Measurements from ENCODE around the gene CERS5. TPM values are rescaled to one million over a fixed set of nuclear protein-coding genes. Genes with fewer than 3 reads are reported as not detected.

CERS5 gene
- polyA plus RNA-seq (2011; rRNA removed) (76.1 and 83.3 TPM in 2 replicates), polyA minus RNA-seq (2011; rRNA and poly(A)+ RNA removed) (77.9 and 80.7 TPM in 2 replicates)

- POLR2A ChIA-PET, result interaction anchor here (0.5 to 2.2 kb wide), 13 partner anchors 14 to 425 kb away, joined by 3 to 33 read pairs (median 4); partner anchors contain the start of genes COX14 and SMARCD1
- H3K27me3 ChIP-seq (ENCODE audit: control insufficient read depth, insufficient read depth, low read length), result no peaks in the 10 kb centered on the region
- peaks cover 22% of the 10 kb centered on the region for H3K9me3 ChIP-seq (ENCODE audit: control insufficient read depth, insufficient read depth, low read length)
- peak; percentile 96 for DNase-seq (ENCODE audit: low read depth, low spot score)
- no peak for TF ChIP-seq CTCF (IDR thresholded peaks at IDR 0.05; ENCODE audit: low read depth, low read length)
- H3K4me3 ChIP-seq (ENCODE audit: low read depth, low read length), result peak within 1 kb of the TSS; percentile 87
- H3K27ac ChIP-seq (ENCODE audit: low read depth, low read length), result peak within 1 kb of the TSS; percentile 89
- CTCF ChIA-PET, result interaction anchor here (0.6 to 2.3 kb wide), 7 partner anchors 9 to 705 kb away, joined by 3 to 11 read pairs (median 4); partner anchors contain the start of gene COX14
These were observed at the start of gene CERS5 for GRCh38 chr12:50167049-50167828. Gene CERS5 (minus strand): TSS chr12:50167369. CDS start chr12:50167297, 72 bp downstream.

- Histone ChIP-seq H3K4me3 (ENCODE audit: low read depth, low read length) (no peak overlapping the region), H3K27me3 (ENCODE audit: control insufficient read depth, insufficient read depth, low read length) (no peaks in the 10 kb centered on the region), H3K27ac (ENCODE audit: low read depth, low read length) (no peak overlapping the region), H3K9me3 (ENCODE audit: control insufficient read depth, insufficient read depth, low read length) (no peaks in the 10 kb centered on the region)
- CTCF ChIA-PET, result no interaction called here
- no peak for TF ChIP-seq CTCF (IDR thresholded peaks at IDR 0.05; ENCODE audit: low read depth, low read length)
- no peak for DNase-seq (ENCODE audit: low read depth, low spot score)
- POLR2A ChIA-PET, result no interaction called here
These were observed 47.9 kb upstream of the CERS5 start for GRCh38 chr12:50215033-50215432.

GRCh38 chr12:50214018-50214417, 46.8 kb upstream of the CERS5 start:
- Histone ChIP-seq H3K9me3 (ENCODE audit: control insufficient read depth, insufficient read depth, low read length) (no peaks in the 10 kb centered on the region), H3K27ac (ENCODE audit: low read depth, low read length) (no peak overlapping the region), H3K27me3 (ENCODE audit: control insufficient read depth, insufficient read depth, low read length) (no peaks in the 10 kb centered on the region), H3K4me3 (ENCODE audit: low read depth, low read length) (no peak overlapping the region)
- CTCF ChIA-PET, result interaction anchor here (0.6 kb wide), 2 partner anchors 102 to 246 kb away, joined by 3 to 5 read pairs; no protein-coding TSS in a partner anchor
- TF ChIP-seq CTCF (IDR thresholded peaks at IDR 0.05; ENCODE audit: low read depth, low read length), result no peak
- POLR2A ChIA-PET, result no interaction called here
- no peak for DNase-seq (ENCODE audit: low read depth, low spot score)

GRCh38 chr12:50213439-50213838, 46.3 kb upstream of the CERS5 start:
- TF ChIP-seq CTCF (IDR thresholded peaks at IDR 0.05; ENCODE audit: low read depth, low read length), result no peak
- no peak for DNase-seq (ENCODE audit: low read depth, low spot score)
- Histone ChIP-seq H3K9me3 (ENCODE audit: control insufficient read depth, insufficient read depth, low read length) (no peaks in the 10 kb centered on the region), H3K27ac (ENCODE audit: low read depth, low read length) (no peak overlapping the region), H3K4me3 (ENCODE audit: low read depth, low read length) (no peak overlapping the region), H3K27me3 (ENCODE audit: control insufficient read depth, insufficient read depth, low read length) (no peaks in the 10 kb centered on the region)
- CTCF ChIA-PET, result interaction anchor here (0.9 kb wide), 1 partner anchor 247 kb away, joined by 3 read pairs; no protein-coding TSS in a partner anchor
- POLR2A ChIA-PET, result no interaction called here

- H3K27ac ChIP-seq (ENCODE audit: low read depth, low read length), result no peak overlapping the region
- H3K4me3 ChIP-seq (ENCODE audit: low read depth, low read length), result no peak overlapping the region
- POLR2A ChIA-PET, result interaction anchor here (0.5 to 1.1 kb wide), 2 partner anchors 9 to 91 kb away, joined by 5 read pairs; no protein-coding TSS in a partner anchor
- H3K27me3 ChIP-seq (ENCODE audit: control insufficient read depth, insufficient read depth, low read length), result no peaks in the 10 kb centered on the region
- no peaks in the 10 kb centered on the region for H3K9me3 ChIP-seq (ENCODE audit: control insufficient read depth, insufficient read depth, low read length)
- DNase-seq (ENCODE audit: low read depth, low spot score), result no peak
- no peak for TF ChIP-seq CTCF (IDR thresholded peaks at IDR 0.05; ENCODE audit: low read depth, low read length)
- CTCF ChIA-PET, result interaction anchor here (1.2 to 3.2 kb wide), 2 partner anchors 36 to 102 kb away, joined by 3 to 10 read pairs; no protein-coding TSS in a partner anchor
These were observed 44.9 kb upstream of the CERS5 start for GRCh38 chr12:50212071-50212467.

Measured in AG04450 (cell line).